Measurements from ENCODE around the gene DHPS. TPM values are rescaled to one million over a fixed set of nuclear protein-coding genes. Genes with fewer than 3 reads are reported as not detected.

The DHPS gene
- total RNA-seq, 1 donor from 2014 or later = 78.3 TPM

DNA sequence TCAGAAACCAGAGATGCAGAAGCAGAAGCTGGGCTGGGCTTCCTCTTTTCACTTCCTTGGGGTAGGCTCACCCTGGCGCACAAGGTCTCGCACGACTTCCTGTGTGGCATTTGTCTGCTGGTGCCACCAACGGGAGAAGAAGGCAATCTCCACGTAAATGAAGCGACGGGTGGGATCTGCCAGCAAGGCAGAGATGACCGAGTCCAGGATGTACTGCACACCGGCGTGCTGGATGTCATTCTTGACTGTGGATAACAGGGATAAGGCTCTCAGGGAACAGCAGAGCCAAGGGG lies 16.5 kb downstream of the DHPS start:
- Histone ChIP-seq H4K20me1 (ENCODE audit: low read depth) (no peaks in the 10 kb centered on the region), H3K4me2 (no peak overlapping the region), H3K4me3 (no peak overlapping the region), H3K9ac (no peak overlapping the region), H3K4me1 (peaks cover 7% of the 10 kb centered on the region), H3K27ac (no peak overlapping the region), H3K79me2 (ENCODE audit: low read depth) (peaks cover 37% of the 10 kb centered on the region), H3K36me3 (no peaks in the 10 kb centered on the region), H3F3A (ENCODE audit: low read depth) (peaks cover 20% of the 10 kb centered on the region), H3K27me3 (no peaks in the 10 kb centered on the region), H3K9me3 (ENCODE audit: low read depth) (no peaks in the 10 kb centered on the region), H2AFZ (replicated peaks) (no peak overlapping the region)
- H3K36me3 Mint-ChIP-seq = peaks cover 5% of the 10 kb centered on the region
- H3K9me3 Mint-ChIP-seq = no peaks in the 10 kb centered on the region
- TF ChIP-seq, protein P1, sequence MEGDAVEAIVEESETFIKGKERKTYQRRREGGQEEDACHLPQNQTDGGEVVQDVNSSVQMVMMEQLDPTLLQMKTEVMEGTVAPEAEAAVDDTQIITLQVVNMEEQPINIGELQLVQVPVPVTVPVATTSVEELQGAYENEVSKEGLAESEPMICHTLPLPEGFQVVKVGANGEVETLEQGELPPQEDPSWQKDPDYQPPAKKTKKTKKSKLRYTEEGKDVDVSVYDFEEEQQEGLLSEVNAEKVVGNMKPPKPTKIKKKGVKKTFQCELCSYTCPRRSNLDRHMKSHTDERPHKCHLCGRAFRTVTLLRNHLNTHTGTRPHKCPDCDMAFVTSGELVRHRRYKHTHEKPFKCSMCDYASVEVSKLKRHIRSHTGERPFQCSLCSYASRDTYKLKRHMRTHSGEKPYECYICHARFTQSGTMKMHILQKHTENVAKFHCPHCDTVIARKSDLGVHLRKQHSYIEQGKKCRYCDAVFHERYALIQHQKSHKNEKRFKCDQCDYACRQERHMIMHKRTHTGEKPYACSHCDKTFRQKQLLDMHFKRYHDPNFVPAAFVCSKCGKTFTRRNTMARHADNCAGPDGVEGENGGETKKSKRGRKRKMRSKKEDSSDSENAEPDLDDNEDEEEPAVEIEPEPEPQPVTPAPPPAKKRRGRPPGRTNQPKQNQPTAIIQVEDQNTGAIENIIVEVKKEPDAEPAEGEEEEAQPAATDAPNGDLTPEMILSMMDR (IDR thresholded peaks at IDR 0.05) = no peak
- TF ChIP-seq EZH2 (IDR thresholded peaks at IDR 0.05) (no peak), EZH2phosphoT487 (IDR thresholded peaks at IDR 0.05) (no peak)
- peaks cover 9% of the 10 kb centered on the region for H3K27me3 Mint-ChIP-seq (ENCODE audit: insufficient read depth, low read depth)
- H3K27ac Mint-ChIP-seq = no peak overlapping the region
- peak overlapping the region; percentile 35 for H3K4me3 Mint-ChIP-seq
- no peak for DNase-seq (ENCODE audit: low spot score)
- peaks cover 30% of the 10 kb centered on the region for H3K4me1 Mint-ChIP-seq

DNA sequence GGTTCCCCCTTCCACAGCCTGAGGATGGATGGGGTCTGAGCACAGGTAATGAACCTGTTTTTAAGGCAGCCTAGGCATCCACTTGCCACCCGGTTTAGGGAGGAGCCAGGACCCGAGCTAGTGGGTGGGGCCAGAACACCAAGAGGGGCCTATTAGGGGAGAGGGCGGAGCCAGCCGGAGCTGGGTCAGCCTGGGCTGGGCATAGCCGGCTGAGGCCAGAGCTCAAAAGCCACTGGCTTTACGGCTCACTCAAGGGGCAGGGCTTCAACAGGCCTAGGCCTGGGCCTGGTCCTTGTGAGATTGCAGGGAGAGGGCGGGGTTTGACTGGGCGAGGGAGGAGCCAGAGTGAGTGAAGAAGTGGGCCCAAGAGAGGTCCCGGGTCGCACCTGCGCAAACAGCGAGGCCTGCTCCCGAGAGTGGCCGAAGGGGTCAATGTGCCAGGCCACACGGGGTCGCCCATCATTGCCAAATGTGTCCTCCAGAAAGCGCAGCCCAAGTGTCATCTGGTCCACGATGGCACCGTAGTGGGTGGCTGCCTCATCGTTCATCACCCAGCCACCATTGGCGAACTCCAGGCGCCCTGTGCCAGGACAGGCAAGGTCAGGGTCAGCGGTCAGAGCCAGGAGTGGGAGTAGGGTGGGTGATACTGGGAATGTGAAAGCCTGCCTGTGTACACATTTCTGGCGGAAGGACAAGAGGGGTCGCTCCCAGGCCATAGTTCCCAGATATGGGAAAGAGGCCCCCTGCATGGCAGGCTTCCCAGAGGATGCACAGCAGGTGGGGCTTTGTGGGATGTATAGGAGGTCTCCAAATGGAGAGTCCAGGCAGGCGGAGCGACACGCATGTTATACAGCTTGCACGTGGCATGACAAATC lies 17.0 kb downstream of the DHPS start:
- peak; percentile 77 for DNase-seq (ENCODE audit: low spot score)

DNA sequence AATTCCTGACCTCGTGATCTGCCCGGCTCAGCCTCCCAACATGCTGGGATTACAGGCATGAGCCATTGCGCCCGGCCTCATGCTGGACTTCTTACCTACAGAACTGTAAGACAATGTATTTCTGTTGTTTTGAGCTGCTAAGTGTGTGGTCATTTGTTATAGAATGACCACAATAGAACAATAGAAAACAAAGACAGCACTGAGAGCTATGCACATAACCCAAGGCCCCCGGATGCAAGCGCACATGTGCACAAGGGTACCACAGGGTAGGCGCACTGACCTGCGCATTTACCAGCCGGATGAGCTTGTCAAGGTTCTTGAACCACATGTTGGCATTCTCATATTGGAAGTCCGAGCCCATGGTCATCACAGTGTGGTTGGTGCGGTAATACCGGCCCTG lies 20.7 kb downstream of the DHPS start:
- no peaks in the 10 kb centered on the region for H4K20me1 ChIP-seq (ENCODE audit: low read depth)
- peaks cover 5% of the 10 kb centered on the region for H3K79me2 ChIP-seq (ENCODE audit: low read depth)
- H3K9ac ChIP-seq = no peak overlapping the region
- H3K27me3 ChIP-seq = no peaks in the 10 kb centered on the region
- no peak overlapping the region for H3K27ac ChIP-seq
- no peaks in the 10 kb centered on the region for H3K36me3 ChIP-seq
- no peak overlapping the region for H3K27ac Mint-ChIP-seq
- no peaks in the 10 kb centered on the region for H3K4me1 ChIP-seq
- H3K4me2 ChIP-seq = no peak overlapping the region
- H2AFZ ChIP-seq (replicated peaks) = no peak overlapping the region
- H3K9me3 ChIP-seq (ENCODE audit: low read depth) = no peaks in the 10 kb centered on the region
- H3K27me3 Mint-ChIP-seq (ENCODE audit: insufficient read depth, low read depth) = peaks cover 2% of the 10 kb centered on the region
- H3K4me3 ChIP-seq = no peak overlapping the region
- peaks cover 6% of the 10 kb centered on the region for H3F3A ChIP-seq (ENCODE audit: low read depth)
- TF ChIP-seq, protein P1 (IDR thresholded peaks at IDR 0.05) = no peak
- TF ChIP-seq EZH2 (IDR thresholded peaks at IDR 0.05) (no peak), EZH2phosphoT487 (IDR thresholded peaks at IDR 0.05) (no peak)
- peaks cover 12% of the 10 kb centered on the region for H3K36me3 Mint-ChIP-seq
- no peak overlapping the region for H3K4me3 Mint-ChIP-seq
- peaks cover 3% of the 10 kb centered on the region for H3K4me1 Mint-ChIP-seq
- no peaks in the 10 kb centered on the region for H3K9me3 Mint-ChIP-seq
- DNase-seq (ENCODE audit: low spot score) = no peak

More for the DNA sequence above, 17.0 kb downstream of the DHPS start:
- no peaks in the 10 kb centered on the region for H3K9me3 ChIP-seq (ENCODE audit: low read depth)
- H3K4me1 ChIP-seq = peaks cover 7% of the 10 kb centered on the region
- peaks cover 33% of the 10 kb centered on the region for H3K79me2 ChIP-seq (ENCODE audit: low read depth)
- peaks cover 17% of the 10 kb centered on the region for H3F3A ChIP-seq (ENCODE audit: low read depth)
- no peak overlapping the region for H3K4me2 ChIP-seq
- H3K27ac ChIP-seq = no peak overlapping the region
- no peak overlapping the region for H3K4me3 ChIP-seq
- H4K20me1 ChIP-seq (ENCODE audit: low read depth) = no peaks in the 10 kb centered on the region
- H3K27ac Mint-ChIP-seq = no peak overlapping the region
- H3K36me3 Mint-ChIP-seq = peaks cover 8% of the 10 kb centered on the region
- peaks cover 9% of the 10 kb centered on the region for H3K27me3 Mint-ChIP-seq (ENCODE audit: insufficient read depth, low read depth)
- no peak overlapping the region for H3K9ac ChIP-seq
- TF ChIP-seq EZH2phosphoT487 (IDR thresholded peaks at IDR 0.05) (no peak), EZH2 (IDR thresholded peaks at IDR 0.05) (no peak)
- TF ChIP-seq, protein P1 (IDR thresholded peaks at IDR 0.05) = no peak
- H3K27me3 ChIP-seq = no peaks in the 10 kb centered on the region
- H2AFZ ChIP-seq (replicated peaks) = no peak overlapping the region
- H3K4me1 Mint-ChIP-seq = peaks cover 30% of the 10 kb centered on the region
- H3K36me3 ChIP-seq = no peaks in the 10 kb centered on the region
- peak overlapping the region; percentile 35 for H3K4me3 Mint-ChIP-seq
- H3K9me3 Mint-ChIP-seq = no peaks in the 10 kb centered on the region
